Hematopoietic multipotent progenitor cell treated with erythropoietin and hydrocortisone succinate and interleukin-3 and kit ligand, for 6 days (in vitro differentiated cells): ENCODE data around the gene PLEKHH3.
"Not testable (repeated sequence)": the region's sequence is repeated elsewhere in the genome, so short reads cannot be mapped to it uniquely, and the experiment has no call there.

Source experiments
- DNase-seq: peaks from one replicate; pipeline ENCODE4 v3.0.0-alpha.2; 2015

PLEKHH3 gene

GRCh38 chr17:42670789-42671657 lies 5.8 kb downstream of the PLEKHH3 start:
- no peak for DNase-seq

- DNase-seq: peak; percentile 45
Measured at GRCh38 chr17:42669977-42670788, 6.6 kb downstream of the PLEKHH3 start.

- DNase-seq: no peak
Measured at GRCh38 chr17:42669705-42669976, 7.2 kb downstream of the PLEKHH3 start.

- DNase-seq: peak; percentile 73
Measured at GRCh38 chr17:42667088-42667951, 9.5 kb downstream of the PLEKHH3 start.

GRCh38 chr17:42666126-42666525 lies 10.7 kb downstream of the PLEKHH3 start:
- not testable (repeated sequence) for DNase-seq

- no peak for DNase-seq
Measured at GRCh38 chr17:42665581-42666001, 11.2 kb downstream of the PLEKHH3 start.

- DNase-seq: no peak
Measured at GRCh38 chr17:42660692-42661345, 16.0 kb downstream of the PLEKHH3 start.

- not testable (repeated sequence) for DNase-seq
Measured at GRCh38 chr17:42659932-42660274, 16.9 kb downstream of the PLEKHH3 start.

GRCh38 chr17:42659079-42659931 lies 17.5 kb downstream of the PLEKHH3 start, which contains the start of gene TUBG2:
Gene TUBG2, plus strand, starts transcription at chr17:42659284. Its CDS starts 220 bp downstream, at chr17:42659504.
- DNase-seq: peak; percentile 86

GRCh38 chr17:42657824-42658588 lies 18.8 kb downstream of the PLEKHH3 start:
- no peak for DNase-seq

GRCh38 chr17:42655528-42655927 lies 21.3 kb downstream of the PLEKHH3 start:
- DNase-seq: no peak

- peak; percentile 38 for DNase-seq
Measured at GRCh38 chr17:42653179-42654124, 23.3 kb downstream of the PLEKHH3 start.

GRCh38 chr17:42651392-42651791 lies 25.4 kb downstream of the PLEKHH3 start:
- no peak for DNase-seq

GRCh38 chr17:42647778-42648177 lies 29.0 kb downstream of the PLEKHH3 start:
- peak; percentile 45 for DNase-seq

GRCh38 chr17:42642336-42642735 lies 34.5 kb downstream of the PLEKHH3 start:
- no peak for DNase-seq

- peak; percentile 98 for DNase-seq
Measured at GRCh38 chr17:42640121-42640520, 36.7 kb downstream of the PLEKHH3 start.

- peak; percentile 52 for DNase-seq
Measured at GRCh38 chr17:42639525-42640113, 37.2 kb downstream of the PLEKHH3 start.

- DNase-seq: peak; percentile 86
Measured at GRCh38 chr17:42632949-42633444, 43.8 kb downstream of the PLEKHH3 start.
